Ascending aorta (tissue), 2 donors: ENCODE results near the gene RAP1GAP2. TPM values are rescaled to one million over a fixed set of nuclear protein-coding genes. Genes with fewer than 3 reads are reported as not detected.

Experiments
- DNase-seq, 2 donors: peaks; one replicate each; pipeline ENCODE4 v3.0.0-alpha.2; 2019; ENCODE audit warnings: low spot score in 2 of 2
- H3K27ac ChIP-seq, 2 donors: fragments of 200-600 bp; sonication (generic); one replicate each; pipeline ENCODE4 v1.5.1; 2016 to 2017; ENCODE audit warnings: mild to moderate bottlenecking in 1 of 2
- H3K27me3 ChIP-seq: fragments of 200-600 bp; sonication (generic); one replicate; pipeline ENCODE4 v1.5.1; 2017
- H3K36me3 ChIP-seq, 2 donors: fragments of 200-600 bp; sonication (generic); one replicate each; pipeline ENCODE4 v1.5.1; 2016
- H3K4me1 ChIP-seq, 2 donors: fragments of 200-600 bp; sonication (generic); one replicate each; pipeline ENCODE4 v1.5.1; 2016 to 2017; ENCODE audit warnings: mild to moderate bottlenecking in 1 of 2
- H3K4me3 ChIP-seq, 2 donors: fragments of 200-600 bp; sonication (generic); one replicate each; pipeline ENCODE4 v1.5.1; 2016 to 2017; ENCODE audit warnings: mild to moderate bottlenecking in 1 of 2
- H3K9me3 ChIP-seq, 2 donors: fragments of 200-600 bp; sonication (generic); one replicate each; pipeline ENCODE4 v1.5.1; 2016
- CTCF ChIP-seq, 3 experiments: fragments of 200-600 bp in 2 of 3; fragments of 450-650 bp in 1 of 3; sonication (generic) in 2 of 3; IDR thresholded peaks; one replicate each; pipeline ENCODE4 v1.5.1; 2016 to 2019; ENCODE audit warnings: antibody characterized with exemption in 3 of 3, mild to moderate bottlenecking in 1 of 3, moderate library complexity in 1 of 3
- intact Hi-C: fragments of 100-400 bp; cut with DNase I; formaldehyde crosslinking; loops from one replicate; pipeline ENCODE4 v1.15.1; 2023
- total RNA-seq: library from RNA; depleted of rRNA; stranded (reverse); fragments of >200 nt; gene quantifications from one replicate; pipeline ENCODE4 v1.1.0, GENCODE V29; 2016

RAP1GAP2 gene
- total RNA-seq, 1 donor from 2014 or later = 1.6 TPM

- peaks cover 3 to 4% of the 10 kb centered on the region in 2 donors for H3K4me1 ChIP-seq
- no peak for DNase-seq
- no peaks in the 10 kb centered on the region for H3K9me3 ChIP-seq
- H3K4me3 ChIP-seq = peak overlapping the region; percentile 42 to 53
- peaks cover 6% of the 10 kb centered on the region for H3K27me3 ChIP-seq
- intact Hi-C loops = no loop called here
- no peak overlapping the region for H3K27ac ChIP-seq
- H3K36me3 ChIP-seq = no peaks in the 10 kb centered on the region
- TF ChIP-seq CTCF (IDR thresholded peaks at IDR 0.05) = no peak
Observed at GRCh38 chr17:2755891-2756724, 40.1 kb upstream of the RAP1GAP2 start.

- Histone ChIP-seq H3K4me3 (no peak overlapping the region), H3K27ac (no peak overlapping the region), H3K4me1 (peaks cover 3 to 4% of the 10 kb centered on the region in 2 donors), H3K27me3 (peaks cover 6% of the 10 kb centered on the region), H3K9me3 (no peaks in the 10 kb centered on the region), H3K36me3 (no peaks in the 10 kb centered on the region)
- no peak for TF ChIP-seq CTCF (IDR thresholded peaks at IDR 0.05)
- intact Hi-C loops = no loop called here
- no peak for DNase-seq
Observed at GRCh38 chr17:2758870-2759269, 37.4 kb upstream of the RAP1GAP2 start.

GRCh38 chr17:2770129-2770528 is 26.1 kb upstream of the RAP1GAP2 start:
- no peak overlapping the region for H3K27ac ChIP-seq
- no peak overlapping the region for H3K4me3 ChIP-seq
- no peak for DNase-seq
- no peaks in the 10 kb centered on the region for H3K9me3 ChIP-seq
- H3K27me3 ChIP-seq = no peaks in the 10 kb centered on the region
- no peaks in the 10 kb centered on the region for H3K4me1 ChIP-seq
- intact Hi-C loops = no loop called here
- no peak for TF ChIP-seq CTCF (IDR thresholded peaks at IDR 0.05)
- no peaks in the 10 kb centered on the region for H3K36me3 ChIP-seq

GRCh38 chr17:2775206-2775605 is 21.0 kb upstream of the RAP1GAP2 start:
- H3K27ac ChIP-seq = no peak overlapping the region
- no peak for TF ChIP-seq CTCF (IDR thresholded peaks at IDR 0.05)
- intact Hi-C loops = no loop called here
- no peaks in the 10 kb centered on the region for H3K36me3 ChIP-seq
- no peaks in the 10 kb centered on the region for H3K27me3 ChIP-seq
- H3K4me1 ChIP-seq = no peaks in the 10 kb centered on the region
- no peaks in the 10 kb centered on the region for H3K9me3 ChIP-seq
- DNase-seq = no peak
- no peak overlapping the region for H3K4me3 ChIP-seq

GRCh38 chr17:2776589-2777241 is 19.5 kb upstream of the RAP1GAP2 start:
- no peak for DNase-seq
- Histone ChIP-seq H3K27me3 (no peaks in the 10 kb centered on the region), H3K4me3 (no peak overlapping the region)

More at GRCh38 chr17:2776589-2777241, 19.5 kb upstream of the RAP1GAP2 start:
- Histone ChIP-seq H3K27ac (no peak overlapping the region), H3K36me3 (no peaks in the 10 kb centered on the region), H3K4me1 (no peaks in the 10 kb centered on the region), H3K9me3 (no peaks in the 10 kb centered on the region)
- intact Hi-C loops = no loop called here
- TF ChIP-seq CTCF (IDR thresholded peaks at IDR 0.05) = no peak
